ENCODE results near the gene ZSCAN22. TPM values are rescaled to one million over a fixed set of nuclear protein-coding genes. Genes with fewer than 3 reads are reported as not detected.
"Not testable (repeated sequence)": the region's sequence is repeated elsewhere in the genome, so short reads cannot be mapped to it uniquely, and the experiment has no call there.

The ZSCAN22 gene
- total RNA-seq, 2 experiments from 2014 or later: 4.3 to 5.0 TPM

- H3K27me3 Mint-ChIP-seq: no peaks in the 10 kb centered on the region
- POLR2A ChIA-PET: no interaction called here
- peak overlapping the region; percentile 91 for H3K4me3 Mint-ChIP-seq
- peaks cover 44% of the 10 kb centered on the region for H3K4me1 Mint-ChIP-seq
- H3K36me3 Mint-ChIP-seq (ENCODE audit: low read depth): peaks cover 73% of the 10 kb centered on the region
- DNase-seq: no peak
- CTCF ChIA-PET: interaction anchor here (0.7 kb wide), 1 partner anchor 26 kb away, joined by 3 read pairs; the partner anchor contains the start of gene ZNF8
- H3K27ac Mint-ChIP-seq: peak overlapping the region; percentile 98
- peaks cover 16% of the 10 kb centered on the region for H3K9me3 Mint-ChIP-seq
Measured at GRCh38 chr19:58304255-58304654, 22.5 kb upstream of the ZSCAN22 start.

GRCh38 chr19:58304748-58305064 is 22.1 kb upstream of the ZSCAN22 start:
- no peaks in the 10 kb centered on the region for H3K27me3 Mint-ChIP-seq
- no peak for DNase-seq
- H3K36me3 Mint-ChIP-seq (ENCODE audit: low read depth): peaks cover 75% of the 10 kb centered on the region
- H3K4me1 Mint-ChIP-seq: peaks cover 44% of the 10 kb centered on the region
- peak overlapping the region; percentile 98 for H3K27ac Mint-ChIP-seq
- ChIA-PET CTCF (interaction anchor here (1.3 kb wide), 1 partner anchor 19 kb away, joined by 3 read pairs; no protein-coding TSS in a partner anchor), POLR2A (no interaction called here)
- peaks cover 16% of the 10 kb centered on the region for H3K9me3 Mint-ChIP-seq
- H3K4me3 Mint-ChIP-seq: peak overlapping the region; percentile 91

DNA sequence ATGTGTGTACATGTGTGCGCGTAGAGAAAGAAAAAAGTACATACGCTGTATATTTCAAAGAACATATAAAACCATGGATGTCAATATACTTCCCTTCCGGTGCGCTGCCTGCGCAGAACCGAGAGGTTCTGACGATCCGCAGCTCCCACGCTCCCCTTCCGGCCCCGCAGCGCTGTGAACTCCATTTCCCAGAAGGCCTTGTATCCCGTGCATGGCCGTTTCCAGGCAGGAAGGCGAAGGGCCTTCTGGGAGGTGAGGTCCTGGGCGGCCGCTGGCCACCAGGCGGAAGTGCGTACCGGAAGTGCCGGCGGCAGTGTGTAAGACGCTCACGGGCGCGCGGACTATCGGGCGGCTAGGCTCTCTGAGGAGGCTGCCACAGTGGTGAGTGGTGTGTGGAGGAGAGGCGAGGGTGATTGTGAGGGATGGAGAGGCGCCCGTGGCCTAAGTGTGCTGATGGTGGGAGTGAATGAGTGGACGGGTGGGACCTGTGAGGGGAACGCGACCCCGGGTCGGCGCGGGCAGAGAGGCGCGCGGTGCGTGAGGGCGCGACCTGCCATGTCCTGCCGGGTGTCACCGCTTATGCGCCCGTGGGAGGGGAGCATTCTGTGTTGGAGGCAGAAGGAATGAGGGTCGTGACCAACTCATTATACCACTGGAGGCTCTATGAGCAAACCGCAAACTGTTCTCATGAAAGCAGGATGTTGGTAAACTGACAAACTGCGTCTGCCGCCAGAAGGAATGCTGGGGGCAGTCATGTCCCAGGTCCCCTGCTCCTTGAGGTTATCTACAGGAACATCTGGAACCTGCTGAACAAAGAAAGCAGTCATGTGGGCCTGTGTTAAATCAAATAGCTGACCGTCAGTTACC is 21.5 kb upstream of the ZSCAN22 start, which contains the start of gene ERVK3-1:
ERVK3-1 (plus strand) TSS at position 313 of the 867 bp plus-strand sequence. CDS start 6,792 bp downstream, outside the sequence.
- H3K27ac Mint-ChIP-seq: peak within 1 kb of the TSS; percentile 98
- H3K9me3 Mint-ChIP-seq: peaks cover 16% of the 10 kb centered on the region
- H3K36me3 Mint-ChIP-seq (ENCODE audit: low read depth): peaks cover 74% of the 10 kb centered on the region
- DNase-seq: peak; percentile 96
- ChIA-PET CTCF (interaction anchor here (0.6 to 1.3 kb wide), 3 partner anchors 20 to 209 kb away, joined by 3 read pairs; no protein-coding TSS in a partner anchor), POLR2A (no interaction called here)
- H3K27me3 Mint-ChIP-seq: no peaks in the 10 kb centered on the region
- peaks cover 44% of the 10 kb centered on the region for H3K4me1 Mint-ChIP-seq
- peak within 1 kb of the TSS; percentile 91 for H3K4me3 Mint-ChIP-seq

DNA sequence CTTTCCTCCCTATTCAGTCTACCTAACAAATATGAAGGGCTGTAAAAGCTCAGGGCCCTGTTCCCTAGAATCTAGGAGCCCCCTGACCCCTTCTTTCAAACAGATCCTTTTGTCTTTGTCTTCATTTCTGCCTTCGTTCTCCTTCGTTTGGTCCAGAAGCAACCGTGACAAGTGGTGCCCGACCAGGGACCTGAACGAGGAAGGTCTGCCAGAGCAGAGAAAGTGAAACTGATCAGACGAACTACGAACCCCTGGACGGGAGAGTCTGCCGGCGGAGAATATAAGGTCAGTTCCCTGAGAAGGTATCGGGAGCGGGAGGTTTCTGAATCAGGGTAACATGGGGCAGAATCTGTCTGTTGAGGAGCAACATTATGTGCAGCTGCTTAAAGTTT is 20.9 kb upstream of the ZSCAN22 start:
- Mint-ChIP-seq H3K27ac (peak overlapping the region; percentile 98), H3K9me3 (peaks cover 13% of the 10 kb centered on the region), H3K36me3 (ENCODE audit: low read depth) (peaks cover 74% of the 10 kb centered on the region), H3K27me3 (no peaks in the 10 kb centered on the region), H3K4me1 (peaks cover 44% of the 10 kb centered on the region), H3K4me3 (peak overlapping the region; percentile 91)
- POLR2A ChIA-PET: no interaction called here
- peak; percentile 13 for DNase-seq
- CTCF ChIA-PET: interaction anchor here (0.6 to 1.4 kb wide), 5 partner anchors 13 to 208 kb away, joined by 3 to 4 read pairs (median 3); partner anchors contain the start of gene ZNF497

DNA sequence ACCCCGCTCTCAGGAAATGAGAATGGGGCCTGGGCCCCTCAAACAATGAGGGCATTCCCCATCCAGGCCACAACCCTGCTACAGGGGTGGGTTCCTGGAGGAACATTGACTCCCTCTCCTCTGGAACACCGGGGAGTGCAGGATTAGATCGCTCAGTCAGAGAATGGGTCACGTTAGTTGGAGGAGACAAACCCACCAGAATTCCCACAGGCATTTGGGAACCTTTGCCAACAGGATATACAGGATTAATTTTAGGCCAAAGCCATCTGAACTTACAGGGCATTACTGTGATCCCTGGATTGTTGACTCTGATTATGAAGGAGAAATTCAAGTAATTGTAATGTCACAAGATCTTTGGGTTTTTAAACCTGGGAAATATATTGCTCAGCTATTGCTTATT is 19.1 kb upstream of the ZSCAN22 start:
- no peak for DNase-seq
- Mint-ChIP-seq H3K4me3 (no peak overlapping the region), H3K27ac (no peak overlapping the region), H3K4me1 (peaks cover 44% of the 10 kb centered on the region), H3K36me3 (ENCODE audit: low read depth) (peaks cover 81% of the 10 kb centered on the region), H3K9me3 (peaks cover 19% of the 10 kb centered on the region), H3K27me3 (no peaks in the 10 kb centered on the region)
- CTCF ChIA-PET: interaction anchor here (3.0 kb wide), 1 partner anchor 19 kb away, joined by 12 read pairs; the partner anchor contains the start of gene ZSCAN22
- POLR2A ChIA-PET: no interaction called here

DNA sequence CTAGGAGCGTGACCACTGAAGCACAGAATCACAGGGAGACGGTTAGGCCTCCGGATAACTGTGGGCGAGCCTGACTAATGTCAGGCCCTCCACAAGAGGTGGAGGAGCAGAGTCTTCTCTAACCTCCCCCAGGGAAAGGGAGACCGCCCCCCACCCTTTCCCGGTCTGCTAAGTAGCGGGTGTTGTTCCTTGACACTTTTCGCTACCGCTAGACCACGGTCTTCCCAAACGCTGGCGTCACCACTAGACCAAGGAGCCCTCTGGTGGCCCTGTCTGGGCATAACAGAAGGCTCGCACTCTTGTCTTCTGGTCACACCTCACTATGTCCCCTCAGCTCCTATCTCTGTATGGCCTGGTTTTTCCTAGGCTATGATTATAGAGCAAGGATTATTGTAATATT is 16.1 kb upstream of the ZSCAN22 start:
- DNase-seq, POLR2A ChIA-PET, H3K27ac Mint-ChIP-seq, H3K27me3 Mint-ChIP-seq, H3K4me3 Mint-ChIP-seq: not testable (repeated sequence)
- H3K4me1 Mint-ChIP-seq: peaks cover 31% of the 10 kb centered on the region
- peaks cover 88% of the 10 kb centered on the region for H3K36me3 Mint-ChIP-seq (ENCODE audit: low read depth)
- peaks cover 20% of the 10 kb centered on the region for H3K9me3 Mint-ChIP-seq
- CTCF ChIA-PET: interaction anchor here (3.0 kb wide), 1 partner anchor 16 kb away, joined by 12 read pairs; the partner anchor contains the start of gene ZSCAN22

DNA sequence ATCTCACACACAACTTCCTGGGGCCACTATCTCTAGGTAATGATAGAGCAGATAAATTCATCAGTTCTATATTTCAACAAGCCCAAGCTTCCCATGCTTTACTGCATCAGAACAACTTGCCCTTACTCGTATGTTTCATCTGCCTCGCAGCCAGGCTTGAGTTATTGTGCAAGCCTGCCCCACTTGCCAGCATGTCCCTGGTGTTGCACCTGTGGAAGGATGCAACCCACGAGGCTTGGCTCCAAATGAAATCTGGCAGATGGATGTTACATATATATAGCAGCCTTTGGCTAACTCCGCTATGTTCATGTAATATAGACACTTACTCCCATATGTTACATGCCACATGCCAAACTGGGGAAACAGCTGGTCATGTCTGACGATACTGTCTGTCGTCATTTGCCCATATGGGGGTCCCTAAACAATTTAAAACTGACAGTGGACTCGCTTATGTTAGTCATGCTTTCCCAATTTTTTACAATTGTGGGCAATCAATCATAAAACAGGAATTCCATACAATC is 15.4 kb upstream of the ZSCAN22 start:
- peaks cover 87% of the 10 kb centered on the region for H3K36me3 Mint-ChIP-seq (ENCODE audit: low read depth)
- H3K9me3 Mint-ChIP-seq: peaks cover 16% of the 10 kb centered on the region
- peaks cover 24% of the 10 kb centered on the region for H3K4me1 Mint-ChIP-seq
- no peak overlapping the region for H3K27ac Mint-ChIP-seq
- no peak for DNase-seq
- H3K27me3 Mint-ChIP-seq: no peaks in the 10 kb centered on the region
- ChIA-PET CTCF (no interaction called here), POLR2A (no interaction called here)
- no peak overlapping the region for H3K4me3 Mint-ChIP-seq

DNA sequence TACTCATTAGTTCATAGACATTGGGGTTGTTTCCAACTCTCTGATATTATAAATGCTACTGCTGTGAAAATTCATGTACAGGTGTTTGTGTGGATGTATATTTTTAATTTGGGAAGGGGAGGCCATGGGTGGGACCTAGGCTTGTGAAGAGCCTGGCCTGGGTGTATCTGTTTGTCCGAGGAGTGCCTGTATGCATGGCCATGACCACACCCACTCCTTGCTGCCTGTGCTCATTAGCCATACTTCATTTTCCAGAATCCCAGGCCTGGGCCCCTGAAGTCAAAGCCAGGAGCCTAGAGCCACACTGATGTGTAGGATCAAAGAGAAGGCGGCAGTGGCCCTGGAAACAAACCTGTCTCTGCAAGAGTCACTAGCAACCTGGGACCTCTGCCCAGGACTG is 11.2 kb upstream of the ZSCAN22 start:
- CTCF ChIA-PET: no interaction called here
- Mint-ChIP-seq H3K36me3 (ENCODE audit: low read depth) (peaks cover 51% of the 10 kb centered on the region), H3K27ac (no peak overlapping the region), H3K4me1 (no peaks in the 10 kb centered on the region), H3K4me3 (no peak overlapping the region), H3K9me3 (peaks cover 14% of the 10 kb centered on the region), H3K27me3 (no peaks in the 10 kb centered on the region)
- POLR2A ChIA-PET: no interaction called here
- no peak for DNase-seq

DNA sequence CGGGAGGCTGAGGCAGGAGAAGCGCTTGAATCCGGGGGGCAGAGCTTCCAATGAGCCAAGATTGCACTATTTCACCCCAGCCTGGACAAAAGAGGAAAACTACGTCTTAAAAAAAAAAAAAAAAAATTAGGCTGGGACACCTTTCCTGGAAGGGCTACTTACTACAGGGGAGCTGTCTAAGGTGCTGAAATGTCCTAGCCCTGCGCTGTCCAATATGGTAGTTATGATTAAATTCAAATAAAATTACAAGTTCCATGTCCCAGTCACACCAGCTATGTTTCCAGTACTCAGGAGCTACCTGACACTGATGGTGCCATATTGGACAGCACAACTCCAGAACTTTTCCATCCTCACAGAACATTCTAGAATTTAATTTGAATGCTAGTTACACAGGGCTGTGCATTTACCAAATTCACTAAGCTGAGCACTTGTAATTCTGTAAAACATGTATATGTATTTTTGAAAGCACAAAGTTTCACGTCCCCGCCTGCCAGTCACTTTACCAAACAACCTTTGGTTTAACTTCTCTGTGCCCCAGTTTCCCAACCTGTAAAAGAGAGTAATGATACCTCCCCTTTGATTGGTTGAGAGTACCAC is 9.2 kb upstream of the ZSCAN22 start:
- ChIA-PET POLR2A (no interaction called here), CTCF (interaction anchor here (0.6 to 1.0 kb wide), 5 partner anchors 9 to 202 kb away, joined by 3 to 5 read pairs (median 4); partner anchors contain the start of genes ZBTB45 and ZSCAN22)
- peak; percentile 38 for DNase-seq
- H3K4me1 Mint-ChIP-seq: no peaks in the 10 kb centered on the region
- H3K4me3 Mint-ChIP-seq: no peak overlapping the region
- H3K9me3 Mint-ChIP-seq: peaks cover 5% of the 10 kb centered on the region
- peaks cover 32% of the 10 kb centered on the region for H3K36me3 Mint-ChIP-seq (ENCODE audit: low read depth)
- no peaks in the 10 kb centered on the region for H3K27me3 Mint-ChIP-seq
- H3K27ac Mint-ChIP-seq: no peak overlapping the region

DNA sequence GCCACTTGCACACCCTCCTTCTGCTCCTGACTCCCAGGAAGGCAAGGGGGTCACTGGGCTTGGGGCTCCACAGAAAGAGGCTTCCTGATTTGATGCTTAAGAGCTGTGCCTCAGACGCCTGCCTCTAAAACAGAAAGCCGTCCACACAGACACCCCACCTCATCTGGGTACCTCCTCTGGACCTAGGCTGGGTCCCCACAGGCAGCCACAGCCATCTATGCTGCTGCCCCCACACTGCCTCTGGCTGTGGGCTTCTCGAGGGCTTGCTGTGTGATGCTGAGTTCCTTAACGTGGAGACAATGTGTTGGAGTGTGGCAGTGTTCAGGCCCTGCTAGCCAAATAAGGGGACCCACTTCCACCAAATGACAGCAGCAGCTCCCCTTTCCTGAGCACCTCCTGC is 8.5 kb upstream of the ZSCAN22 start:
- ChIA-PET CTCF (interaction anchor here (1.3 kb wide), 1 partner anchor 196 kb away, joined by 3 read pairs; no protein-coding TSS in a partner anchor), POLR2A (no interaction called here)
- no peaks in the 10 kb centered on the region for H3K4me1 Mint-ChIP-seq
- H3K27me3 Mint-ChIP-seq: no peaks in the 10 kb centered on the region
- no peak for DNase-seq
- H3K27ac Mint-ChIP-seq: no peak overlapping the region
- peaks cover 5% of the 10 kb centered on the region for H3K9me3 Mint-ChIP-seq
- peaks cover 26% of the 10 kb centered on the region for H3K36me3 Mint-ChIP-seq (ENCODE audit: low read depth)
- no peak overlapping the region for H3K4me3 Mint-ChIP-seq

DNA sequence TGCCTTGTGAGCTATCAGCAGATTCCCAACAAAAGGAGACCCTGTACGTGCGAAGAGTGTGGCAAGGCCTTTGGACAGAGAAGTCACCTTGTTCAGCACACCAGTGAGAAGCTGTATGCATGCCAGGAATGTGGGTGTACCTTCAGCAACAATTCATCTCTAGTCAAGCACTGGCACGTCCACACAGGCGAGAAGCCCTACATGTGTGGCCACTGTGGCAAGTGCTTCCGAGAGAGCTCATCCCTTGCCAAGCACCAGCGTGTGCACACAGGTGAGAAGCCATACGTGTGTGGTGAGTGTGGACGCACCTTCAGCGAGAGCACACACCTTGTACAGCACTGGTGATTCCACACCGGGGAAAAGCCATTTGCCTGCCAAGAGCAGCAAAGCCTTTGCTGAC is 7.6 kb upstream of the ZSCAN22 start:
- peaks cover 5% of the 10 kb centered on the region for H3K9me3 Mint-ChIP-seq
- CTCF ChIA-PET: interaction anchor here (1.0 to 1.3 kb wide), 2 partner anchors 13 to 195 kb away, joined by 3 to 4 read pairs; no protein-coding TSS in a partner anchor
- POLR2A ChIA-PET: no interaction called here
- H3K4me3 Mint-ChIP-seq: no peak overlapping the region
- no peaks in the 10 kb centered on the region for H3K4me1 Mint-ChIP-seq
- H3K27ac Mint-ChIP-seq: no peak overlapping the region
- no peaks in the 10 kb centered on the region for H3K27me3 Mint-ChIP-seq
- DNase-seq: no peak
- H3K36me3 Mint-ChIP-seq (ENCODE audit: low read depth): peaks cover 18% of the 10 kb centered on the region

GRCh38 chr19:58325311-58326022 is 1.3 kb upstream of the ZSCAN22 start:
- CTCF ChIA-PET: interaction anchor here (2.8 kb wide), 1 partner anchor 16 kb away, joined by 12 read pairs; no protein-coding TSS in a partner anchor
- DNase-seq: no peak
- POLR2A ChIA-PET: no interaction called here
- no peaks in the 10 kb centered on the region for H3K9me3 Mint-ChIP-seq
- no peak overlapping the region for H3K4me3 Mint-ChIP-seq
- no peaks in the 10 kb centered on the region for H3K27me3 Mint-ChIP-seq
- no peaks in the 10 kb centered on the region for H3K36me3 Mint-ChIP-seq (ENCODE audit: low read depth)
- H3K4me1 Mint-ChIP-seq: no peaks in the 10 kb centered on the region
- H3K27ac Mint-ChIP-seq: no peak overlapping the region

Measured in activated CD4-positive, alpha-beta T cell treated with anti-CD3 and anti-CD28 coated beads, Interleukin-2, amount 10 ng/mL, durations not matched to agents 7 days and 5 days (primary cell).